GM23338 (cell line): ENCODE results near the gene CD86.

Experiments used
- CTCF ChIP-seq, 2 experiments: fragments of 200-600 bp in 1 of 2; sonication (generic) in 1 of 2; conservative IDR thresholded peaks; 2 replicates each; pipeline versions ENCODE4 v1.5.1 to v1.6.1; 2016 to 2017; ENCODE audit warnings: antibody characterized with exemption in 2 of 2, low read depth in 2 of 2, mild to moderate bottlenecking in 2 of 2, moderate library complexity in 1 of 2
- EZH2 ChIP-seq: fragments of 200-600 bp; sonication (generic); IDR thresholded peaks from one replicate; pipeline ENCODE4 v1.8.0; 2017; ENCODE audit warnings: antibody characterized with exemption, mild to moderate bottlenecking, low read depth; ENCODE audit not compliant: unreplicated experiment
- EZH2phosphoT487 ChIP-seq: fragments of 200-600 bp; sonication (generic); IDR thresholded peaks from one replicate; pipeline ENCODE4 v1.8.1; 2018; ENCODE audit warnings: antibody characterized with exemption; ENCODE audit not compliant: unreplicated experiment
- POLR2AphosphoS5 ChIP-seq: IDR thresholded peaks from 2 replicates; pipeline ENCODE4 v1.6.1; 2016; ENCODE audit warnings: antibody characterized with exemption, low read depth
- TF ChIP-seq, protein P1 (sequence below): IDR thresholded peaks from one replicate; pipeline ENCODE4 v1.6.1; 2018; ENCODE audit warnings: antibody characterized with exemption; ENCODE audit not compliant: unreplicated experiment

- no peak for TF ChIP-seq POLR2AphosphoS5
- TF ChIP-seq CTCF (conservative IDR thresholded peaks at IDR 0.05; ENCODE audit: low read depth in 2 of 2), result no peak
- no peak for TF ChIP-seq EZH2phosphoT487
- TF ChIP-seq, protein P1, sequence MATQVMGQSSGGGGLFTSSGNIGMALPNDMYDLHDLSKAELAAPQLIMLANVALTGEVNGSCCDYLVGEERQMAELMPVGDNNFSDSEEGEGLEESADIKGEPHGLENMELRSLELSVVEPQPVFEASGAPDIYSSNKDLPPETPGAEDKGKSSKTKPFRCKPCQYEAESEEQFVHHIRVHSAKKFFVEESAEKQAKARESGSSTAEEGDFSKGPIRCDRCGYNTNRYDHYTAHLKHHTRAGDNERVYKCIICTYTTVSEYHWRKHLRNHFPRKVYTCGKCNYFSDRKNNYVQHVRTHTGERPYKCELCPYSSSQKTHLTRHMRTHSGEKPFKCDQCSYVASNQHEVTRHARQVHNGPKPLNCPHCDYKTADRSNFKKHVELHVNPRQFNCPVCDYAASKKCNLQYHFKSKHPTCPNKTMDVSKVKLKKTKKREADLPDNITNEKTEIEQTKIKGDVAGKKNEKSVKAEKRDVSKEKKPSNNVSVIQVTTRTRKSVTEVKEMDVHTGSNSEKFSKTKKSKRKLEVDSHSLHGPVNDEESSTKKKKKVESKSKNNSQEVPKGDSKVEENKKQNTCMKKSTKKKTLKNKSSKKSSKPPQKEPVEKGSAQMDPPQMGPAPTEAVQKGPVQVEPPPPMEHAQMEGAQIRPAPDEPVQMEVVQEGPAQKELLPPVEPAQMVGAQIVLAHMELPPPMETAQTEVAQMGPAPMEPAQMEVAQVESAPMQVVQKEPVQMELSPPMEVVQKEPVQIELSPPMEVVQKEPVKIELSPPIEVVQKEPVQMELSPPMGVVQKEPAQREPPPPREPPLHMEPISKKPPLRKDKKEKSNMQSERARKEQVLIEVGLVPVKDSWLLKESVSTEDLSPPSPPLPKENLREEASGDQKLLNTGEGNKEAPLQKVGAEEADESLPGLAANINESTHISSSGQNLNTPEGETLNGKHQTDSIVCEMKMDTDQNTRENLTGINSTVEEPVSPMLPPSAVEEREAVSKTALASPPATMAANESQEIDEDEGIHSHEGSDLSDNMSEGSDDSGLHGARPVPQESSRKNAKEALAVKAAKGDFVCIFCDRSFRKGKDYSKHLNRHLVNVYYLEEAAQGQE, result no peak
- no peak for TF ChIP-seq EZH2
Observed at GRCh38 chr3:122099255-122099654, 44.1 kb downstream of the CD86 start.
